ENCODE measurements around the gene SIPA1. TPM values are rescaled to one million over a fixed set of nuclear protein-coding genes. Genes with fewer than 3 reads are reported as not detected.
"Not testable (repeated sequence)": the region's sequence is repeated elsewhere in the genome, so short reads cannot be mapped to it uniquely, and the experiment has no call there.

The SIPA1 gene
- total RNA-seq, 8 experiments from 2014 or later: 4.8 to 16.1 (median 8.0) TPM

DNA sequence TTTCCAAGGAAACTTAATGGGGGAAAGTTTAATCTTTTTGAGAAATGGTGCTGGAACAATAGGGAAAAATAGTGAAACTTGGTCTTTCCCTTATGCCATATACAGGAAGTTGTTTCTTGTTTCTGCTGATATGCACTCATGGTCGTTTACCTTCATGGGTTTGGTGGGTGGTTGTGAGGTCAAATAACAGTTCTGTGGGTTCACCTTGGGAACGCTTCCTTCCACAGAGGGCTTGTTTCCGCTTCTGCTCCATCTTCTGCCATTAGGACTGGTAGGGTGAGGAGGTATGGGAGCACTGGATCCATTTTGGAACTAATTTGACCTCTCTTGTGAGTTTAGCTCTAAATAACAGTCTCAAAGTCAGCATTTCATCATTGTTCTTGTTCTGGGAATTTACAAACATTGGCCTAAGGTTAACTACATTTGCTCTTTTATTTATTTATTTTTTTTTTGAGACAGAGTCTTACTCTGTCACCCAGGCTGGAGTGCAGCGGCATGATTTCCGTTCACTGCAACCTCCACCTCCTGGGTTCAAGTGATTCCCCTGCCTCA, 42.4 kb downstream of the SIPA1 start:
- 59 to 100% (median 77%) methylated on average over 2 to 5 of the region's 5 CpGs; no CpG with 5 or more reads in 1 of the 10 experiments for WGBS, 10 experiments

GRCh38 chr11:65683480-65683879, 45.6 kb downstream of the SIPA1 start:
- H3K4me1 ChIP-seq (replicated peaks in 1 of 2); in situ Hi-C loops (cut with MboI; ENCODE audit: low pct_unique_long_range_greater_than_20kb in 2 of 9, low sequenced_read_pairs in 9 of 9, unreplicated experiment in 9 of 9); H3K27ac ChIP-seq; ATAC-seq (replicated peaks in 6 of 8); H3K4me3 ChIP-seq: not testable (repeated sequence)
- WGBS, 10 experiments: 10 to 80% (median 71%) methylated on average over 1 to 6 of the region's 6 CpGs; no CpG with 5 or more reads in 3 of the 10 experiments

More for the DNA sequence above, 42.4 kb downstream of the SIPA1 start:
- Histone ChIP-seq H3K4me1 (replicated peaks in 1 of 2) (no peaks in the 10 kb centered on the region), H3K27ac (no peak overlapping the region), H3K4me3 (no peak overlapping the region)
- in situ Hi-C loops (cut with MboI; ENCODE audit: low pct_unique_long_range_greater_than_20kb in 2 of 9, low sequenced_read_pairs in 9 of 9, unreplicated experiment in 9 of 9): no loop called here
- no peak for ATAC-seq (replicated peaks in 6 of 8)

- no peak overlapping the region for H3K27ac ChIP-seq
- in situ Hi-C loops (cut with MboI; ENCODE audit: low pct_unique_long_range_greater_than_20kb in 2 of 9, low sequenced_read_pairs in 9 of 9, unreplicated experiment in 9 of 9): no loop called here
- H3K4me1 ChIP-seq (replicated peaks in 1 of 2): no peaks in the 10 kb centered on the region
- ATAC-seq (replicated peaks in 6 of 8): no peak
- WGBS, 10 experiments: 0 to 100% (median 73%) methylated on average over 1 to 7 of the region's 8 CpGs; no CpG with 5 or more reads in 3 of the 10 experiments
- H3K4me3 ChIP-seq: no peak overlapping the region
Measured at GRCh38 chr11:65685981-65686380, 48.1 kb downstream of the SIPA1 start.

DNA sequence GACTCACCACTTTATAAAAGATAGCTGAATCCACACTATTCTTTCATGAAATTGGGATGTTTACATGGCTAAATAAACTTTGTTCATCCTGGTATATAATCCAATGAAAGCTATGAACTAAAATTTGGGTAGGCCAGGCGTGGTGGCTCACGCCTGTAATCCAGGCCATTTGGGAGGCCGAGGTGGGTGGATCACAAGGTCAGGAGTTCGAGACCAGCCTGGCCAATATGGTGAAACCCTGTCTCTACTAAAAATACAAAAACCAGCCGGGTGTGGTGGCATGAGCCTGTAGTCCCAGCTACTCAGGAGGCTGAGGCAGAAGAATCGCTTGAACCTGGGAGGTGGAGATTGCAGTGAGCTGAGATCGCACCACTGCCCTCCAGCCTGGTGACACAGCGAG, 53.9 kb downstream of the SIPA1 start:
- in situ Hi-C loops (cut with MboI; ENCODE audit: low pct_unique_long_range_greater_than_20kb in 2 of 9, low sequenced_read_pairs in 9 of 9, unreplicated experiment in 9 of 9); H3K4me3 ChIP-seq; H3K4me1 ChIP-seq (replicated peaks in 1 of 2); ATAC-seq (replicated peaks in 6 of 8); H3K27ac ChIP-seq: not testable (repeated sequence)
- WGBS, 10 experiments: 70 to 100% (median 89%) methylated on average over 1 to 5 of the region's 8 CpGs; no CpG with 5 or more reads in 2 of the 10 experiments

DNA sequence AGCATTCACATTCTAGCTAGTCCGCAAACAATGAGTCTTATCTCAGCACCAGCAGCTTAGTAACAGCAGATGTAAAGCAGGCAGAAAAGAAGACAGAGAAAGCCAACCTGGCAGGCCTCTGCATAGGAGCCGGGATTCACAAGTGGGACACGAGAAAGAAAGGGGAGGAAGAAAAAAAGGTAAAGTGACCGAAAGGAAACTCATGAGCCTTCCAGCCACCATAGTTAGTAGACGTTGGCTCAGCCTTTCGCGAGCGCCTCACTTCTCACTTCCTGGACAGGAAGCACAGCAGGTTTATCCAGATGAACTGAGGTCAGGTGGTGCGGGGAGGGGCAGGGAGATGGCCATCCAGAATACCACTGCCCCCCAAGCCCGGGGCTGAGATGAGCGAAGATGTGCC, 54.5 kb downstream of the SIPA1 start:
- in situ Hi-C loops (cut with MboI; ENCODE audit: low pct_unique_long_range_greater_than_20kb in 2 of 9, low sequenced_read_pairs in 9 of 9, unreplicated experiment in 9 of 9): no loop called here
- ATAC-seq (replicated peaks in 6 of 8): no peak
- Histone ChIP-seq H3K4me3 (no peak overlapping the region), H3K4me1 (replicated peaks in 1 of 2) (no peaks in the 10 kb centered on the region), H3K27ac (no peak overlapping the region)
- 42 to 86% (median 78%) methylated on average over 2 to 11 of the region's 11 CpGs; no CpG with 5 or more reads in 3 of the 10 experiments for WGBS, 10 experiments

- ATAC-seq (replicated peaks in 6 of 8): peak in 1 of 8 experiments; percentile 36
- H3K4me1 ChIP-seq (replicated peaks in 1 of 2): no peaks in the 10 kb centered on the region
- WGBS, 10 experiments: 0 to 79% (median 60%) methylated on average over 1 to 10 of the region's 12 CpGs; no CpG with 5 or more reads in 1 of the 10 experiments
- no peak overlapping the region for H3K4me3 ChIP-seq
- in situ Hi-C loops (cut with MboI; ENCODE audit: low pct_unique_long_range_greater_than_20kb in 2 of 9, low sequenced_read_pairs in 9 of 9, unreplicated experiment in 9 of 9): no loop called here
- no peak overlapping the region for H3K27ac ChIP-seq
Measured at GRCh38 chr11:65695459-65696241, 57.7 kb downstream of the SIPA1 start.

- no peak overlapping the region for H3K27ac ChIP-seq
- in situ Hi-C loops (cut with MboI; ENCODE audit: low pct_unique_long_range_greater_than_20kb in 2 of 9, low sequenced_read_pairs in 9 of 9, unreplicated experiment in 9 of 9): no loop called here
- no peak overlapping the region for H3K4me3 ChIP-seq
- no peak for ATAC-seq (replicated peaks in 6 of 8)
- WGBS, 10 experiments: 0 to 84% (median 55%) methylated on average over 1 to 5 of the region's 5 CpGs; no CpG with 5 or more reads in 3 of the 10 experiments
- H3K4me1 ChIP-seq (replicated peaks in 1 of 2): no peaks in the 10 kb centered on the region
Measured at GRCh38 chr11:65696802-65697552, 59.1 kb downstream of the SIPA1 start.

DNA sequence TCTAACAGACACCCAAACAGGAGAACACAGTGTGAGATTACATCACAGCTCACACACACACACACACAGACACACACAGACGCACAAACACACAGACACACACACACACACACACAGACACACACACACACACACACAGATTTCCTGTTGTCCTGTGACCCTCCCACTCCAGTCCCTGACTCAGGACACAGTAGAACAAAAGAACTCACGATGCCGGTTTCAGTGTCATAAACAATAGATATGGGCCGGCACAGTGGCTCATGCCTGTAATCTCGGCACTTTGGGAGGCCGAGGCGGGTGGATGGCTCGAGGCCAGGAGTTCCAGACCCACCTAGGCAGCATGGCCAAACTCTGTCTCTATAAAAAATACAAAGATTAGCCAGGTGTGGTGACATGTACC, 60.3 kb downstream of the SIPA1 start:
- H3K27ac ChIP-seq: no peak overlapping the region
- WGBS, 10 experiments: 40 to 90% (median 70%) methylated on average over 1 to 5 of the region's 8 CpGs; no CpG with 5 or more reads in 4 of the 10 experiments
- no peaks in the 10 kb centered on the region for H3K4me1 ChIP-seq (replicated peaks in 1 of 2)
- in situ Hi-C loops (cut with MboI; ENCODE audit: low pct_unique_long_range_greater_than_20kb in 2 of 9, low sequenced_read_pairs in 9 of 9, unreplicated experiment in 9 of 9): no loop called here
- no peak for ATAC-seq (replicated peaks in 6 of 8)
- H3K4me3 ChIP-seq: no peak overlapping the region

- no peak overlapping the region for H3K27ac ChIP-seq
- WGBS, 10 experiments: 0 to 100% (median 67%) methylated on average over 1 to 4 of the region's 7 CpGs; no CpG with 5 or more reads in 3 of the 10 experiments
- in situ Hi-C loops (cut with MboI; ENCODE audit: low pct_unique_long_range_greater_than_20kb in 2 of 9, low sequenced_read_pairs in 9 of 9, unreplicated experiment in 9 of 9): no loop called here
- ATAC-seq (replicated peaks in 6 of 8): no peak
- no peaks in the 10 kb centered on the region for H3K4me1 ChIP-seq (replicated peaks in 1 of 2)
- no peak overlapping the region for H3K4me3 ChIP-seq
Measured at GRCh38 chr11:65699306-65699705, 61.4 kb downstream of the SIPA1 start.

DNA sequence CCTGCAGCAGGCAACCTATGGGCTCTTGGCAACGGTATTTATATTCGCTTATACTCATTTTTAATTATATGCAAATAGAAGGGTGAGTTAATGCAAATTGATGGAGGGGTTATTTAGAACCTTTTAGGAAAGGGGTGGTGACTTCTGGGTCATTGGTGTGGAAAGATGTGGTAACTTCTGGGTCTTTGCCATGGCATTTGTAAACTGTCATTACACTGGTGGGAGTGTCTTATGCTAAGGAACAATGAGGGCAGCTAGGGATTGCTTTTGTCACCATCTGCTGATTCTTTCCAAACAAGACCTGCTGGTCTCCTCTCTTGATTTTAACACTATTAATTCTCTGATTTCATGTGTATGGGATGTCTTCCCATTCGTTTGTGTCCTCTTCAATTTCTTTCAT, 62.5 kb downstream of the SIPA1 start:
- Histone ChIP-seq H3K27ac (no peak overlapping the region), H3K4me3 (no peak overlapping the region), H3K4me1 (replicated peaks in 1 of 2) (no peaks in the 10 kb centered on the region)
- 0 to 79% (median 40%) methylated on average over 1 to 3 of the region's 3 CpGs for WGBS, 10 experiments
- ATAC-seq (replicated peaks in 6 of 8): peak in 5 of 8 experiments; percentile 26 to 96 (median 45)
- in situ Hi-C loops (cut with MboI; ENCODE audit: low pct_unique_long_range_greater_than_20kb in 2 of 9, low sequenced_read_pairs in 9 of 9, unreplicated experiment in 9 of 9): loop anchor here in 5 of 9 experiments (25.0 kb wide), 2 partner anchors 112 to 287 kb away; no protein-coding TSS in a partner anchor

All from motor neuron (in vitro differentiated cells).